Keratinocyte (primary cell): ENCODE measurements around the gene C5orf52. TPM values are rescaled to one million over a fixed set of nuclear protein-coding genes. Genes with fewer than 3 reads are reported as not detected.

Experiments
- DNase-seq: peaks from one replicate; pipeline ENCODE4 v3.0.0-alpha.2; 2011; ENCODE audit warnings: low read depth, missing footprints, low spot score
- FAIRE-seq: peaks from 2 replicates; lab custom pipeline; 2011; peaks lifted over from hg19 to GRCh38; lab: Jason Lieb, UNC
- H2AFZ ChIP-seq: 2 replicates; pipeline ENCODE4 v1.6.0; 2012; ENCODE audit warnings: low read length, control low read depth, inconsistent platforms; ENCODE audit not compliant: control insufficient read depth
- H3K27ac ChIP-seq: 2 replicates; pipeline ENCODE4 v1.5.1; 2011; ENCODE audit warnings: low read length; ENCODE audit not compliant: control insufficient read depth, insufficient read depth
- H3K27me3 ChIP-seq: 3 replicates; pipeline ENCODE4 v1.6.0; 2011; ENCODE audit warnings: low read length; ENCODE audit not compliant: control insufficient read depth, insufficient read depth; ENCODE audit errors: extremely low read depth
- H3K36me3 ChIP-seq, 2 experiments: 2 replicates in 1 of 2; 3 replicates in 1 of 2; pipeline ENCODE4 v1.5.1; 2011; ENCODE audit warnings: low read length in 2 of 2, mild to moderate bottlenecking in 1 of 2; ENCODE audit not compliant: control insufficient read depth in 2 of 2, insufficient read depth in 2 of 2; ENCODE audit errors: extremely low read depth in 1 of 2
- H3K4me1 ChIP-seq: 3 replicates; pipeline ENCODE4 v1.5.1; 2011; ENCODE audit warnings: low read length; ENCODE audit not compliant: control insufficient read depth, insufficient read depth; ENCODE audit errors: extremely low read depth
- H3K4me2 ChIP-seq: 3 replicates; pipeline ENCODE4 v1.6.0; 2011; ENCODE audit warnings: low read depth, low read length; ENCODE audit not compliant: control insufficient read depth, insufficient read depth; ENCODE audit errors: extremely low read depth
- H3K4me3 ChIP-seq, 3 experiments: fragments of 200-600 bp in 1 of 3; sonication (generic) in 1 of 3; 2 replicates in 2 of 3; 3 replicates in 1 of 3; pipeline ENCODE4 v1.5.1; 2011 to 2016; ENCODE audit warnings: low read length in 3 of 3, mild to moderate bottlenecking in 3 of 3, control low read depth in 2 of 3, inconsistent platforms in 1 of 3, low read depth in 1 of 3, mixed read lengths in 1 of 3, mixed run types in 1 of 3, moderate library complexity in 1 of 3; ENCODE audit not compliant: control insufficient read depth in 2 of 3, insufficient read depth in 2 of 3; ENCODE audit errors: extremely low read depth in 1 of 3
- H3K79me2 ChIP-seq: 2 replicates; pipeline ENCODE4 v1.6.0; 2012; ENCODE audit warnings: low read length; ENCODE audit not compliant: control insufficient read depth, insufficient read depth
- H3K9ac ChIP-seq: 3 replicates; pipeline ENCODE4 v1.6.0; 2011; ENCODE audit warnings: low read length; ENCODE audit not compliant: control insufficient read depth, insufficient read depth; ENCODE audit errors: extremely low read depth
- H3K9me1 ChIP-seq: 3 replicates; pipeline ENCODE4 v1.6.0; 2011; ENCODE audit warnings: low read length; ENCODE audit not compliant: control insufficient read depth, insufficient read depth; ENCODE audit errors: extremely low read depth
- H3K9me3 ChIP-seq: 2 replicates; pipeline ENCODE4 v1.5.1; 2012; ENCODE audit warnings: low read depth, low read length; ENCODE audit not compliant: control insufficient read depth
- H4K20me1 ChIP-seq: 3 replicates; pipeline ENCODE4 v1.6.0; 2011; ENCODE audit warnings: low read length; ENCODE audit not compliant: control insufficient read depth, insufficient read depth; ENCODE audit errors: extremely low read depth
- EZH2 ChIP-seq: IDR thresholded peaks from one replicate; pipeline ENCODE4 v1.6.1; 2012; ENCODE audit warnings: inconsistent platforms, mild to moderate bottlenecking, low read length, moderate library complexity
- dilution Hi-C: fragments of 300-500 bp; cut with MboI; formaldehyde crosslinking; loops from one replicate; pipeline ENCODE4 v1.7.0; 2020; ENCODE audit warnings: low sequenced_read_pairs; ENCODE audit not compliant: extremely low pct_ligation_motif_present
- polyA plus RNA-seq, 5 experiments: library from polyadenylated mRNA; depleted of rRNA in 3 of 5; stranded (reverse) in 3 of 5; stranded (forward) in 1 of 5; unstranded in 1 of 5; fragments of >200 nt; gene quantifications; 1 replicate in 1 of 5; 2 replicates in 3 of 5; 3 replicates in 1 of 5; pipeline versions ENCODE4 v1.2.1 to v1.2.3, GENCODE V29; 2011 to 2012; ENCODE audit warnings: missing spikeins in 2 of 5, low read depth in 1 of 5, low replicate concordance in 1 of 5
- TF ChIP-seq, protein P1 (sequence below), 3 experiments: IDR thresholded peaks in 1 of 3; conservative IDR thresholded peaks in 1 of 3; optimal IDR thresholded peaks in 1 of 3; 2 replicates in 2 of 3; 3 replicates in 1 of 3; pipeline versions ENCODE3 to v1.5.1; 2011; ENCODE audit warnings: low read length in 3 of 3, mild to moderate bottlenecking in 3 of 3, moderate library complexity in 2 of 3, control low read depth in 1 of 3, inconsistent platforms in 1 of 3; ENCODE audit not compliant: insufficient read depth in 2 of 3; ENCODE audit errors: extremely low read depth in 1 of 3

C5orf52 gene
- polyA plus RNA-seq, 1 donor (not counting 4 experiments of a cell fraction or from before 2014, with no cell fraction given), result not detected

- dilution Hi-C loops, result no loop called here
- no peaks in the 10 kb centered on the region for H3K9me1 ChIP-seq
- H3K4me3 ChIP-seq, result no peak overlapping the region
- no peak overlapping the region for H2AFZ ChIP-seq
- H4K20me1 ChIP-seq, result no peaks in the 10 kb centered on the region
- no peaks in the 10 kb centered on the region for H3K27me3 ChIP-seq
- DNase-seq (no peak), FAIRE-seq (no peak)
- H3K9ac ChIP-seq, result no peak overlapping the region
- H3K4me2 ChIP-seq, result no peak overlapping the region
- H3K36me3 ChIP-seq, result no peaks in the 10 kb centered on the region
- H3K79me2 ChIP-seq, result no peaks in the 10 kb centered on the region
- no peak overlapping the region for H3K27ac ChIP-seq
- no peaks in the 10 kb centered on the region for H3K4me1 ChIP-seq
- TF ChIP-seq, protein P1, sequence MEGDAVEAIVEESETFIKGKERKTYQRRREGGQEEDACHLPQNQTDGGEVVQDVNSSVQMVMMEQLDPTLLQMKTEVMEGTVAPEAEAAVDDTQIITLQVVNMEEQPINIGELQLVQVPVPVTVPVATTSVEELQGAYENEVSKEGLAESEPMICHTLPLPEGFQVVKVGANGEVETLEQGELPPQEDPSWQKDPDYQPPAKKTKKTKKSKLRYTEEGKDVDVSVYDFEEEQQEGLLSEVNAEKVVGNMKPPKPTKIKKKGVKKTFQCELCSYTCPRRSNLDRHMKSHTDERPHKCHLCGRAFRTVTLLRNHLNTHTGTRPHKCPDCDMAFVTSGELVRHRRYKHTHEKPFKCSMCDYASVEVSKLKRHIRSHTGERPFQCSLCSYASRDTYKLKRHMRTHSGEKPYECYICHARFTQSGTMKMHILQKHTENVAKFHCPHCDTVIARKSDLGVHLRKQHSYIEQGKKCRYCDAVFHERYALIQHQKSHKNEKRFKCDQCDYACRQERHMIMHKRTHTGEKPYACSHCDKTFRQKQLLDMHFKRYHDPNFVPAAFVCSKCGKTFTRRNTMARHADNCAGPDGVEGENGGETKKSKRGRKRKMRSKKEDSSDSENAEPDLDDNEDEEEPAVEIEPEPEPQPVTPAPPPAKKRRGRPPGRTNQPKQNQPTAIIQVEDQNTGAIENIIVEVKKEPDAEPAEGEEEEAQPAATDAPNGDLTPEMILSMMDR (optimal IDR thresholded peaks at IDR 0.05 in 1 of 3, IDR thresholded peaks at IDR 0.05 in 1 of 3, conservative IDR thresholded peaks at IDR 0.05 in 1 of 3; ENCODE audit: extremely low read depth in 1 of 3, insufficient read depth in 2 of 3, low read length in 3 of 3), result no peak
- no peaks in the 10 kb centered on the region for H3K9me3 ChIP-seq
Observed at GRCh38 chr5:157659868-157660660, 11.3 kb upstream of the C5orf52 start.

GRCh38 chr5:157665467-157666070 is 5.8 kb upstream of the C5orf52 start:
- H3K9ac ChIP-seq, result no peak overlapping the region
- H3K27me3 ChIP-seq, result no peaks in the 10 kb centered on the region
- H3K4me1 ChIP-seq, result no peaks in the 10 kb centered on the region
- no peaks in the 10 kb centered on the region for H4K20me1 ChIP-seq
- TF ChIP-seq, protein P1 (optimal IDR thresholded peaks at IDR 0.05 in 1 of 3, IDR thresholded peaks at IDR 0.05 in 1 of 3, conservative IDR thresholded peaks at IDR 0.05 in 1 of 3; ENCODE audit: extremely low read depth in 1 of 3, insufficient read depth in 2 of 3, low read length in 3 of 3), result no peak
- TF ChIP-seq EZH2, result no peak
- no peaks in the 10 kb centered on the region for H3K36me3 ChIP-seq
- no peak overlapping the region for H3K4me2 ChIP-seq
- dilution Hi-C loops, result no loop called here
- no peak overlapping the region for H3K4me3 ChIP-seq
- H3K9me3 ChIP-seq, result no peaks in the 10 kb centered on the region
- H2AFZ ChIP-seq, result no peak overlapping the region
- H3K9me1 ChIP-seq, result no peaks in the 10 kb centered on the region
- FAIRE-seq (no peak), DNase-seq (no peak)
- no peak overlapping the region for H3K27ac ChIP-seq
- H3K79me2 ChIP-seq, result no peaks in the 10 kb centered on the region
